ENCODE measurements around the gene CHST12. TPM values are rescaled to one million over a fixed set of nuclear protein-coding genes. Genes with fewer than 3 reads are reported as not detected.

The CHST12 gene
- total and polyA plus RNA-seq, 12 donors: 2.5 to 31.2 (median 19.4) TPM

DNA sequence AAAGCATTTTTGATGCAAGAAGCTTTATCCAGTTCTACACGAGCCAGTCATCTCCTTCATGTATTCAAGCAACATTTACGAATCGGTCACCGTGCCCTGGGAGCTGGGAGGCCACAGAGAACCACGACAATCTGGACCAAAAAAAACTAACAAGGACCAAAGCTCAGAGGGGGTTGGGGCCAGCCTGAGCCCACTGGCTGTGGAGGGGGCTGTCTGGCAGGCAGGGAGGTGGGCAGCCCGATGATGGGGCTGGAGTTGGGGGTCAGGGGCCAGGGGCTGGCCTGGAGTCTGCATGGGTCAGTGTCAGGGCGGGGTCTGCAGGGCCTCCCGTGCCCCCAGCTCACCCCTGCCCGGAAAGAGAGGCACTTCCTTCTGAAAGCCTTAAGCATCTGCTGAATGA, 85.3 kb downstream of the CHST12 start:
- no peaks in the 10 kb centered on the region for H3K4me1 ChIP-seq (replicated peaks in 1 of 2)
- DNase-seq: no peak
- H3K27me3 ChIP-seq: no peaks in the 10 kb centered on the region
- WGBS, 4 donors: 33 to 46% (median 43%) methylated on average over 9 of the region's 9 CpGs
- H3K4me3 ChIP-seq: no peak overlapping the region
- no peak for TF ChIP-seq POLR2A (IDR thresholded peaks at IDR 0.05)
- TF ChIP-seq, protein P1, sequence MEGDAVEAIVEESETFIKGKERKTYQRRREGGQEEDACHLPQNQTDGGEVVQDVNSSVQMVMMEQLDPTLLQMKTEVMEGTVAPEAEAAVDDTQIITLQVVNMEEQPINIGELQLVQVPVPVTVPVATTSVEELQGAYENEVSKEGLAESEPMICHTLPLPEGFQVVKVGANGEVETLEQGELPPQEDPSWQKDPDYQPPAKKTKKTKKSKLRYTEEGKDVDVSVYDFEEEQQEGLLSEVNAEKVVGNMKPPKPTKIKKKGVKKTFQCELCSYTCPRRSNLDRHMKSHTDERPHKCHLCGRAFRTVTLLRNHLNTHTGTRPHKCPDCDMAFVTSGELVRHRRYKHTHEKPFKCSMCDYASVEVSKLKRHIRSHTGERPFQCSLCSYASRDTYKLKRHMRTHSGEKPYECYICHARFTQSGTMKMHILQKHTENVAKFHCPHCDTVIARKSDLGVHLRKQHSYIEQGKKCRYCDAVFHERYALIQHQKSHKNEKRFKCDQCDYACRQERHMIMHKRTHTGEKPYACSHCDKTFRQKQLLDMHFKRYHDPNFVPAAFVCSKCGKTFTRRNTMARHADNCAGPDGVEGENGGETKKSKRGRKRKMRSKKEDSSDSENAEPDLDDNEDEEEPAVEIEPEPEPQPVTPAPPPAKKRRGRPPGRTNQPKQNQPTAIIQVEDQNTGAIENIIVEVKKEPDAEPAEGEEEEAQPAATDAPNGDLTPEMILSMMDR (IDR thresholded peaks at IDR 0.05): no peak
- peak overlapping the region in 2 of 5 donors; percentile 13 to 66 for H3K27ac ChIP-seq
- no peaks in the 10 kb centered on the region for H3K36me3 ChIP-seq (replicated peaks in 1 of 2)
- intact Hi-C loops (cut with DNase I): no loop called here
- no peaks in the 10 kb centered on the region for H3K9me3 ChIP-seq (replicated peaks in 1 of 3)

DNA sequence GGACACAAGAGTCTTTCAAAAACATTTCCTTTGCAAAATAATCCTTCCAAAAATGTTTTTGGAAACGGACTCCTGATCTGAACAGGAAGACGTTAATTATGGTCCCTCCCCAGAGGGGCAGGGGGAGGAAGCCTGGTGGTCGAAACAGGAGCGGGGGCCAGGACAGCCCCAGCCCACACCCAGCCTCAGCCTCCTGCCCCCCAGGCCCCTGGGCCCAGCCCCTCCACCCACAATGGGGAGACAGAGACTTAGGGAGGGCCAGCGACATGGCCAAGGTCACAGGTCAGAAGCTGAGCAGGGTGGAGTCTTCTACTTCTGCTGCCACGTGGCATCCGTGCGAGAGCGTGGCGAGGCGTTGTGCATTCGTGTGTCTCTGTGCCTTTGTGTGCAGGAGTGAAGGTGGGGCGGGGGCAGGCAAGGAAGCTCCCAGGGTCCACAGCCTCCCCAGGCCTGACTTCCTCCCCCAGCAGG, 86.8 kb downstream of the CHST12 start:
- H3K9me3 ChIP-seq (replicated peaks in 1 of 3): no peaks in the 10 kb centered on the region
- intact Hi-C loops (cut with DNase I): no loop called here

DNA sequence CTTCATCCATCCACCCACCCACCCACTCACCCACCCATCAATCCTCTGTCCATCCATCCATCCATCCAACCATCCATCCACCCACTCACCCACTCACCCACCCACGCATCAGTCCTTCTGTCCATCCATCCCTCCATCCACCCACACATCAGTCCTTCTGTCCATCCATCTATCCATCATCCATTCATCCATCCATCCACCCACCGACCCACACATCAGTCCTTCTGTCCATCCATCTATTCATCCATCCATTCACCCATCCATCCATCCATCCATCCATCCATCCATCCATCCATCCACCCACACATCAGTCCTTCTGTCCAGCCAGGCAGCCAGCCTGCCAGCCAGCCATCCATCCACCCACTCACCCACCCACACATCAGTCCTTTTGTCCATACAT, 88.6 kb downstream of the CHST12 start:
- Histone ChIP-seq H3K27me3 (peaks cover 5% of the 10 kb centered on the region), H3K4me1 (replicated peaks in 1 of 2) (no peaks in the 10 kb centered on the region), H3K9me3 (replicated peaks in 1 of 3) (no peaks in the 10 kb centered on the region), H3K4me3 (no peak overlapping the region), H3K36me3 (replicated peaks in 1 of 2) (no peaks in the 10 kb centered on the region), H3K27ac (no peak overlapping the region)
- DNase-seq: no peak
- intact Hi-C loops (cut with DNase I): no loop called here
- TF ChIP-seq, protein P1 (IDR thresholded peaks at IDR 0.05): no peak
- no peak for TF ChIP-seq POLR2A (IDR thresholded peaks at IDR 0.05)
- 82 to 93% (median 90%) methylated on average over 2 of the region's 2 CpGs for WGBS, 4 donors

More for the DNA sequence above, 86.8 kb downstream of the CHST12 start:
- H3K36me3 ChIP-seq (replicated peaks in 1 of 2): no peaks in the 10 kb centered on the region
- no peaks in the 10 kb centered on the region for H3K4me1 ChIP-seq (replicated peaks in 1 of 2)
- DNase-seq: peak in 1 of 7 donors; percentile 13
- peaks cover 5% of the 10 kb centered on the region for H3K27me3 ChIP-seq
- H3K4me3 ChIP-seq: no peak overlapping the region
- WGBS, 4 donors: 47 to 60% (median 56%) methylated on average over 4 to 13 of the region's 13 CpGs
- peak overlapping the region in 3 of 5 donors; percentile 32 to 58 (median 52) for H3K27ac ChIP-seq
- TF ChIP-seq POLR2A (IDR thresholded peaks at IDR 0.05): no peak
- TF ChIP-seq, protein P1 (IDR thresholded peaks at IDR 0.05): no peak

DNA sequence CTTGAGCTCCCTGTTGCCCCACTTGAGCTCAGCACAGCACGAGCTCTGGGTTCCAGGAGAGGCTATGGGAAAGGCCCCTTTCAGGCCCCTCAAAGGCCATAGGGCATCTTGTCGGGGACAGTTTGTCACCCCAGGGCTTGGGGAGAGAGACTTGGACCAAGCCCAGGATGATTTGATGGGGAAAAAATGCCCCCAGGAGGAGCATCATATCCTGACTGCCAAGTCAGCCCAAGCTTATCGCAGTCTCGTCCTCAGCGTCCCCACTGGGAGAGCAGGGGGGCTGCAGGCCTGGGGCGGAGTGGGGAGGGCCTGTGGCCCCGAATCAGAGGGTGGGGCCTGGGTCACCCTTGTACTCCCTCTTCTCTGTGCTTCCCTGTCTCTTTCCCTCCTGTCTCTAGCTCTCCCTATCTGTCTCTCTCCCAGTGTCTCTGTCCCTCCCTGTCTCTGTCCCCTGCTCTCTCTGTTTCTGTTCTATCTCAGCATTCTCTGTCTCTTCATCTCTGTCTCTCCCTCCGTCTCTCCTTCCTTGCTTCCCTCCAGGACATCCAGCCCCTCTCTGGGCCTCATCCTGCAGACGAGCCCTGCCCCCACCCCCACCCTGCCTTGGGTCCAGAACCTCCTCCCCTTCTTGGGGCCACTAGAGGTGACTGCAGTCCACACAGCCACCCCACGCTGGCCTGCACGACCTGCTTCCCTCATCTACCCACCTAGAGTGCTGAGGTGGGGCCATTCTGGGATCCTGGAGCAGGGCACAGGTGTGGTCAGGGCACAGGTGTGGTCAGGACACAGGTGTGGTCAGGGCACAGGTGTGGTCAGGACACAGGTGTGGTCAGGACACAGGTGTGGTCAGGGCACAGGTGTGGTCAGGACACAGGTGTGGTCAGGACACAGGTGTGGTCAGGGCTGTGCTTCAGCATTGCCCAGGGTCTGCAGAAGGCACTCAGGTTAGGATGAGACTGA, 90.1 kb downstream of the CHST12 start:
- H3K4me3 ChIP-seq: no peak overlapping the region
- H3K9me3 ChIP-seq (replicated peaks in 1 of 3): no peaks in the 10 kb centered on the region
- TF ChIP-seq, protein P1 (IDR thresholded peaks at IDR 0.05): no peak
- TF ChIP-seq POLR2A (IDR thresholded peaks at IDR 0.05): no peak
- H3K4me1 ChIP-seq (replicated peaks in 1 of 2): no peaks in the 10 kb centered on the region
- 49 to 62% (median 55%) methylated on average over 8 to 11 of the region's 11 CpGs for WGBS, 4 donors
- DNase-seq: no peak
- peak overlapping the region in 1 of 5 donors; percentile 10 for H3K27ac ChIP-seq
- H3K36me3 ChIP-seq (replicated peaks in 1 of 2): no peaks in the 10 kb centered on the region
- peaks cover 5% of the 10 kb centered on the region for H3K27me3 ChIP-seq
- intact Hi-C loops (cut with DNase I): no loop called here

Measured in adrenal gland (tissue), 12 donors.